ENCODE measurements around the gene ABCG4. TPM values are rescaled to one million over a fixed set of nuclear protein-coding genes. Genes with fewer than 3 reads are reported as not detected.

ABCG4 gene
- total and polyA plus RNA-seq, 9 of the 15 experiments (the other 6 are each of a cell fraction or from before 2014, with no cell fraction given) = 0.03 to 0.11 (median 0.07) TPM; not detected in 4

- TF ChIP-seq NCOR1 (IDR thresholded peaks at IDR 0.05) (no peak), ZNF76 (CRISPR knock-in tag; IDR thresholded peaks at IDR 0.05; ENCODE audit: borderline replicate concordance) (no peak; the same call in 1 of the 2 replicates), KDM1A (IDR thresholded peaks at IDR 0.05) (no peak), KLF1 (tag; IDR thresholded peaks at IDR 0.05) (0 out of 2 replicates have a peak, but pooled peaks have one; percentile 44), MXI1 (IDR thresholded peaks at IDR 0.05; ENCODE audit: low read depth, low read length) (peak; percentile 96), TOE1 (IDR thresholded peaks at IDR 0.05; ENCODE audit: borderline replicate concordance) (peak; percentile 90), TOE1 (CRISPR knock-in tag; IDR thresholded peaks at IDR 0.05; ENCODE audit: borderline replicate concordance, low read depth) (no peak), MGA (IDR thresholded peaks at IDR 0.05) (no peak; the same call in 1 of the 2 replicates), ZNF134 (CRISPR knock-in tag; conservative IDR thresholded peaks at IDR 0.05) (no peak), OTX1 (CRISPR knock-in tag; IDR thresholded peaks at IDR 0.05) (0 out of 2 replicates have a peak, but pooled peaks have one; percentile 36), COPS2 (conservative IDR thresholded peaks at IDR 0.05) (no peak), ZNF280B (CRISPR knock-in tag; IDR thresholded peaks at IDR 0.05) (no peak)
- TF ChIP-seq, protein P1, sequence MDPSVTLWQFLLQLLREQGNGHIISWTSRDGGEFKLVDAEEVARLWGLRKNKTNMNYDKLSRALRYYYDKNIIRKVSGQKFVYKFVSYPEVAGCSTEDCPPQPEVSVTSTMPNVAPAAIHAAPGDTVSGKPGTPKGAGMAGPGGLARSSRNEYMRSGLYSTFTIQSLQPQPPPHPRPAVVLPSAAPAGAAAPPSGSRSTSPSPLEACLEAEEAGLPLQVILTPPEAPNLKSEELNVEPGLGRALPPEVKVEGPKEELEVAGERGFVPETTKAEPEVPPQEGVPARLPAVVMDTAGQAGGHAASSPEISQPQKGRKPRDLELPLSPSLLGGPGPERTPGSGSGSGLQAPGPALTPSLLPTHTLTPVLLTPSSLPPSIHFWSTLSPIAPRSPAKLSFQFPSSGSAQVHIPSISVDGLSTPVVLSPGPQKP (CRISPR knock-in tag; IDR thresholded peaks at IDR 0.05) = no peak
Measured at GRCh38 chr11:119101759-119102423, 47.0 kb upstream of the ABCG4 start, which contains the start of gene DPAGT1 (continued).
